Measurements from ENCODE around the gene ZFHX3. TPM values are rescaled to one million over a fixed set of nuclear protein-coding genes. Genes with fewer than 3 reads are reported as not detected.

The ZFHX3 gene
- polyA plus RNA-seq, 1 donor, result 24.3 TPM

GRCh38 chr16:72928090-72928981, 119.6 kb downstream of the ZFHX3 start:
- DNase-seq, result no peak

DNA sequence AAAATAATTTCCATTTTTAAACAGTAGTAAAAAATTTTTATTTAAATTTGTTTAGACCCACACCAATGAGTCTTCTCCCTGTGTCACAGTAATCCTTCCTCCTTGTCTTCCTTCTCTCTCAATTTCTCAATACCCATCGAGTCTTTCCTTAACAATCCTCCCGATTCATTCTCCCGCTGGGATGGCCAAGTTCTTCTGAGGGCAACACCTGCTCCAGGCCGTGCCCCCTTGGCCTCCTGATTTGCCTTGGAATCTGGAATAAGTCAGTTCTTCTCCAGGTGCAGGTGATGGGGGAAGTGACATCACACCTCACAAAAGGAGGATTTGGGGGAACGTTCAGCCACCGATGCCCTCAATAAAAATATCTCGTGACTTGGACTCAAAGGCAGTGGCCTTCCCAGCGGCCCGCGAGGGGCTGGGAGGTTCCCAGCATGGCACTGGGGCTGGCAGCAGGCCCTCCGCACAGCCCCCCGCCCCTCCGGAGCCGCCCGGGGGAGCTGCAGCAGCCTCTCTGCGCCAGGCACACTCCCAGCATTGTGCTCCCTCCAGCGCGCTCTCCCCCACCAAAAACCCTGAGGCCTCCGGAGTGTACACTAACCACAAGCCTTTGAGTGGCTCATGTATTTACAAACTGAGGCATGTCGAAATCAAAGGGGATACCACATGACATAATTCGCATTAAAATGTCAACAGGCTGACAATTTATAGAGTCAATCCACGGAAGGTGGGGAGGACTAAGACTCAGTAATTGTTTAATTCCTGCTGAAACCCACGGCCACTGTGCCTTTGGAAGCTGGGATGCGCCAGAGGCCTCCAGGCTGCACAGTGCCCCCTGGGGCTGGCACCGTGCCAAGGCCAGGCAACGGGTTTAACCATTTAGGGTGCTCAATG, 120.5 kb downstream of the ZFHX3 start:
- DNase-seq, result no peak

GRCh38 chr16:72926177-72927070, 121.5 kb downstream of the ZFHX3 start:
- no peak for DNase-seq

DNA sequence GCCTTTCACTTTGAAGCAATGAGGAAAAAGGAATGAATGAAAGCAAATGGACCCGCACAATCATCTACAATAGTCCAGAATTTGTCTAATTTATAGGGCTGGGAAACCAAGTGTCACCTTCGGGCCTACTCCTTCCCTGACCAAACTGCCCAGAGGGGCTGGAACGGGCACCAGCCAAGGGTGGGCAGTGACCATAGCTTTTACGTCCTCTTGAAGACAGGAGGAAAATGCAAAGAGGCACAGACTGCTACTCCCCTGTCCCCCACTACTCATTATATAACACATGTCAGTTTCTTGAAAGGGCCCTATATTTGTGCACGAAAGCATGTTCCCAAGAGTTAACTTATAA, 122.3 kb downstream of the ZFHX3 start:
- DNase-seq, result no peak

DNA sequence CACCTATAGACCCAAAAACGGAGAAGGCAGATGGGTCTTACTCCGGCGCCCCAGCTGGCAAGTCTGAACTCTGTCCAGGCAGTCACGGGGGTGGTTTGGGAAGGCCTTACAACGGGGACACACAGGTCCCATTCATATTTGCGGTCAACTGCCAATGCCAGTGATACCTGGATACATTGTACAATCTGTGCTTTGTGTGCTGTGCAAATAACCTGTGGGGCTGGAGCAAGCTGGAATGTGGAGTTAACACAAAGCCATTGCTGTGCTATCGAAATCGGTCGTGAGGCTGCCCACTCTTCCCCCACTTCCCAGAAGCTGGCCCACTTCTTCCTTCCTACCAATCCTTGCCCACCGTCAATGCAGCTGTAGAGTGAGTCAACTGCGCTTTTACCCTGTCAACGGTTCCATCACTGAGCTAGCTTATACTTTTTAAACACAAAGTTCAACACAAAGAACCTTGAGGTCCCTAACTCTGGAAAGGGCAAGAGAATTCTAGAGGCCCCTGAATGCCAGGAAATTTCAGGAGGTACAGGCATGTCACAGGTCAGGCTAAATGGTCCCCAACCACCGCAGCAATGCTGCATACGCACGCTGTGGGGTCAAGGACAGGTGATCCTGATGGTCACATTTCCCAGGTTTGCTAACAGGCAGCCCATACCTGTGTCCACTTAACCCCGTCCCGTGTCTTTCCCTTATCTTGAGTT, 122.8 kb downstream of the ZFHX3 start:
- no peak for DNase-seq

GRCh38 chr16:72924537-72924926, 123.4 kb downstream of the ZFHX3 start:
- DNase-seq, result no peak

GRCh38 chr16:72923757-72924156, 124.2 kb downstream of the ZFHX3 start:
- no peak for DNase-seq

DNA sequence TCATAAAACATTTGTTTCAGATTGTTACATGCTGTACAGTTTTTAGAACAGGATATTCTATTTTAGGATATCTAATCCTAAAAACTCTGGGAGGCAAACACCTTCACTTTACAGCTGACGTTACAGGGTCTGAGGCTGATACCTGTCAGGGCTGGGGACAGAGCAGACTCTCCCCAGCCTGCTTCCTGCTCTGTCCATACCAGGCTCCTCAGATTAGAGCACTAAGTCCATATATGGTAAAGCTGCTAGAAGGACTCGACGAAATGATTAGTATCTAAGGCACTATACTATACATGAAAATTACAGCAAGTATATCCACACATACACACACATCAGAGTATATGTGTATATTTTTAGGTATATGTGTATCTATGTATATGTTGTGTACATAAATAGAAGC, 125.2 kb downstream of the ZFHX3 start:
- no peak for DNase-seq

DNA sequence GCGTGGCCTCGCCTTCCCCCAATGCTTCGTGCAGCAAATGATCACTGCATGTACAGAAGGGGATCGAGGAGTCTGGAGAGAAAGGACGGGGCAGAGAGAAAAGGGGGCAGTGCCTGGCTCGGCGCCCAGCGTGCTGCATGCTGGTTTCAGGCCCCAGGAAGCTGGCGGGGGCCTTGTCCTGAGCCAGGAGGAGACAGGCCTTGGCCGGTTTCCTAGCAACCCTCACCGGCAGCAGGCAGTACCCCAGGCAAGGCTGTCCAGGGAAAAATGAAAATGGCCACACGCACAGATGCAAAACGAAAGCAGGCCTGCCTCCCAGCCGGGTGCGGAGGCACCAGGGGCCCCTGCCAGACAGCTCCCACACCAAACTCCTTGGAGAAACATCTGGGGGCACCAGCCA, 126.3 kb downstream of the ZFHX3 start:
- DNase-seq, result no peak

DNA sequence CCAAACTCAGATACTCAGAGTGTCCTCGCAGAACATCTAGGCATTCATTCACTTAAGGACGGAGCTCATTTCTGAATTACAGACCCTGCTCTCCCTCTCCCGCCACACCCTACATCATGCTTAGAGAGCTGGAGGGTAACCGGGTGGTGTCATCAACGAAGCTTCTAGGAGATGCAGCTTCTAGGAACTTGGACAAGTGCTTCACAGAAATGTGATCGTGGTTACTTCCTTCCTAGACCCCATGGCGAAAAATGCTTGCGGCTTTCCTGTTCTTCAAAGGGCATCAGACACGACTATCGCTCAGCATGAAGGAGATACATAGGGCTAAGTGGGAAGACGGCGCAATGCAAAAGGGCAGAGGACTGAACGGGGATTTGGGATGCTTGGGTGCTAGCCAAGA, 126.8 kb downstream of the ZFHX3 start:
- DNase-seq, result no peak

DNA sequence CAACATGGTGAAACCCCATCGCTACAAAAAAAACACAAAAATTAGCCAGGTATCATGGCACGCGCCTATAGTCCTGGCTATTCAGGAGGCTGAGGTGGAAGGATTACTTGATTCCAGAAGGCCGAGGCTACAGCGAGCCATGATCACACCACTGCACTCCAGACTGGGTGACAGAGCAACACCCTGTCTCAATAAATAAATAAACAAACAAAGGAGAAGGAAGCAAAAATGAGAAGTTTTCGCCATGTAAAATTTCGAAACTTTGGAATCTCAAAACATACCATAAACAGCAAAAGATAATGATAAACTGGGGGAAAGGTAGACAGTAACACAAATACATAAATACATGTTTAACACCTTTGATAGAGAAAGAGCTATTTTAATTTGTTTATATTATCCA, 130.9 kb downstream of the ZFHX3 start:
- no peak for DNase-seq

DNA sequence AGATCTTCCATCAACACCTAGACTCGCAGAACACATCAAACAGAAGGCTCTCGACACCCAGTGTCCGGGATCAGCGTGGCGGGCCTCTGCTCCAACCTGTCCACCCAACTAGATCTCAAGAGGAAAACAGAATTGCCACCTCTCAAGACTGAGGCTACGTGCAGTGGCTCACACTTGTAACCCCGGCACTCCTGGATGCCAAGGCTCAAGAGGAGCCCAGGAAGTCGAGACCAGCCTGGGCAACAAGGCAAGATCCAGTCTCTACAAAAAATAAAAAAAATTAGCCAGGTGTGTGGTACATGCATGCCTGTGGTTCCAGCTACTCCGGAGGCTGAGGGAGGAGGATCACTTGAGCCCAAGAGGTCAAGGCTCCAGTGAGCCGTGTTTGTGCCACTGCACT, 132.6 kb downstream of the ZFHX3 start:
- DNase-seq, result no peak

GRCh38 chr16:72913551-72913950, 134.4 kb downstream of the ZFHX3 start:
- no peak for DNase-seq

GRCh38 chr16:72911971-72912370, 136.0 kb downstream of the ZFHX3 start:
- DNase-seq, result no peak

DNA sequence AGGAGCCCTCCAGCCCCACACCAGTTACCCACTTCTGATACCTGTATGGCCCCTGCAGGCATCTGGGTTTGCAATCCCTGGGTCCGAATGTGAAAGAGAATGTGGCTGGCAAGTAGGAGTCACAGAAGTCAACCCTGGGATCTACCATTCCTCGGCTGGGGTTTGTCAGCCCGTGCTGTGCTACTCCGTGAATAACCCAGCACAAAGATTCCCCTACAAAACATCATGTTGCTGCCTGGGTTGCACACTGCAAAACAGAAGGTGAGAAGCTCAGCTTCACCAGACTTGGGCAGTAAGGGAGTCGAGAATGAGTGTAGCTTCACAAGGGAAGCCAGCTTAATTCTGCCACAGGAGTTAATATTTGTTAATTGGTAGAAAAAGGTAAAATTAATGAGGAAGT, 137.1 kb downstream of the ZFHX3 start:
- DNase-seq, result no peak

DNA sequence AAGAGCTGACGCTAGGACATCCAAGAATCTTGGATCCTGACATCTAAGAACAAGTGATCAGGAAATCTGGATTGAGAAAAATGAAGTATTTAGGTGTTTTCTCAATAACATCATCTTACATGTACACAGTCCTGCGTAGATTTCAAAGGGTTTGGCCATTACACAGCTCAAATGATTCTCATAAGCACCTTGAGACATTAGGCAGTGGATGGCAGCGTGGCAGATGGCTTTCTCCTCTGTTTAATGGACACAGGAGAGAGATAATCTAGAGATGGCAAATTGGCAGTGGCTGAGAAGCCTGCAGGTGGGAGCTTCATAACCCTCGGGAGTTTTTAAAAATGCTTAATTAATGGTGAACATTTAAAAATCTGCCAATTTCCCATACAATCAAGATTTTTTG, 137.5 kb downstream of the ZFHX3 start:
- DNase-seq, result no peak

GRCh38 chr16:72909196-72909595, 138.7 kb downstream of the ZFHX3 start:
- no peak for DNase-seq

DNA sequence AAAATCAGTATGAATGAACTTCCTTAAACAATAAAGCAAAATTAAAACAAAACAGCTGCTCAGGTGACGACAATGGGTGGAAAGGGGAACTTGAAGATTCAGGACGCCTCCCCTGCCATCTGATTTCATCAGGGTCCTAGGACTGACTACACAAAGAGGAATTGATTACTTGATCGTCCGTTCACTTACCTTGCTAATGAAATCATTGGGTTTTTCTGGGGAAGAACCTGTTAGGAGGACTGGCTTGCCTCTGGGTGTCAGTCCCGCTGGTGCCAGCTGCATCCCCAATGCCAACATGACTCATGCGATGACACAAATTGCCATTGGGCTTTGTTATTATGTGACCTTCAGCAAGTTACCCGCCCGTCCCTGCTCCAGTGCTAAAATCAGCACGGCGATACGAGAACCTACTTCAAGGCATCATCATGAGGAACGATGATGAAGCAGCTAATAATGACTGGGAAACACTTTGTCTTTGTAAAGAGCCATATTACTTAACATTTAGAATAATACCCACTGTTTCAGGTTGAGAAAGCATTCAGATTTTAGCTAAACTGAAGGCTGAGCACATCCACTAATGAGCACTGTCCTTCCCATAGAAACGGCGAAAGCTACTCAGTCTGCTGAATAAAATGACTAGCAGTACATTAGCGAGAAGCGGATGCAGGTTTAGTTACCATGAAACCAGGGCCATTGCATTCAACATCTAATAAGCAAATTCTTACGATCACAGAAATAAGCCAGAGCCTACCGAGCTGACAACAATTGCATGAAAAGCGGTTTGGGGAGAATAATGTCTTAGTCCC, 139.4 kb downstream of the ZFHX3 start:
- DNase-seq, result no peak

- no peak for DNase-seq
Observed at GRCh38 chr16:72905581-72905980, 142.3 kb downstream of the ZFHX3 start.

DNA sequence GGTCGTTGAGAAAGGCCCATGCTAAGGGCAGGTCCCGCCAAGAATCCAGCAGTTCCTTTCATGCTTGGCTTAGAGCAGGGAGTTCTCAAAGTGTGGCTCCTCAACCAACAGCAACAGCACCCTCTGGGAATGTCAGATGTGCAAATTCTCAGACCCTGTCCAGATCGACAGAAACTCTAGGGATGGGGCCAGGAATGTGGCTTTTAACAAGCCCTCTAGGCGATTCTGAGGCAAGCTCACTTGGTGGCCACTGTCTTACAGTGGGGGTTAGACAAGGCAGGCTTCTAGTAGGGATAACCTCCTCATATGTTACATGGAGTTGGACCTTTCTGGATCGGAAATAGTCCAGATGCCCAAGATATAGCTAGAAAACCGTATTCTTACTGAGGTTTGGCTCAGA, 144.8 kb downstream of the ZFHX3 start:
- DNase-seq, result no peak

- DNase-seq, result no peak
Observed at GRCh38 chr16:72902206-72902605, 145.7 kb downstream of the ZFHX3 start.
